ENCODE data around the gene HIGD1C. TPM values are rescaled to one million over a fixed set of nuclear protein-coding genes. Genes with fewer than 3 reads are reported as not detected.

HIGD1C gene
- total and polyA plus RNA-seq, 12 donors = not detected

DNA sequence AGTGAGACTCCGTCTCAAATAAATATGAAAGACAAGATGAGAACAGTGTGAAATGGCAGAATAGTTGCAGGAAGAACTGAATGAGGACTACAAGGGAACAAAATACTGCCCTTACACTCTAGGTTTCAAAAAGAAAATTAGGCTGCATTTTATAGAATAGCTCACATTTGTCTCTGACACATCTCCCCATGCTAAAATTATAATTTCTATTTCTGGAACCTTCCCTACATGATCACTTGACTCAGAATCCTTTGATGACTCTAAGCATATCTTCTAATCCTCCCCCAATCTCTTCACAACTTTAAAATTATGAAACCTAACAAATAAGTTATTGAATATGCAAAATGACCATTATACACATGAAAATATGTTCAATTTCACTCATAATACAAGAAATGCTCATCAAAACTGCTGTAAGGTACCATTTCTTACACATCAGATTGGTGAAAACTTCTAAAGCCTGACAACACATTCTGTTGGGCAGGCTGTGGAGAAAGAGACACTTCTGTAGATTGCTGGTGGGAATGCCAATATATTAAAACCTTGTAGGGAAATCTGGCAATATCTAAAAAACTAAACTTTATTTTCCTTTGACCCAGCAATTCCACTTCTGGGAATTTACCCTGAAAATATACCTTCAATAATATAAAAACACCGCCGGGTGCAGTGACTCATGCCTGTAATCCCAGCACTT, 4.3 kb upstream of the HIGD1C start:
- Histone ChIP-seq H3K4me1 (replicated peaks in 1 of 2) (no peaks in the 10 kb centered on the region), H3K36me3 (replicated peaks in 1 of 2) (no peaks in the 10 kb centered on the region), H3K9me3 (replicated peaks in 1 of 3) (no peaks in the 10 kb centered on the region), H3K27ac (no peak overlapping the region), H3K4me3 (no peak overlapping the region), H3K27me3 (no peaks in the 10 kb centered on the region)
- WGBS, 4 donors = 89 to 97% (median 93%) methylated on average over 3 of the region's 3 CpGs
- no peak for DNase-seq
- TF ChIP-seq, protein P1, sequence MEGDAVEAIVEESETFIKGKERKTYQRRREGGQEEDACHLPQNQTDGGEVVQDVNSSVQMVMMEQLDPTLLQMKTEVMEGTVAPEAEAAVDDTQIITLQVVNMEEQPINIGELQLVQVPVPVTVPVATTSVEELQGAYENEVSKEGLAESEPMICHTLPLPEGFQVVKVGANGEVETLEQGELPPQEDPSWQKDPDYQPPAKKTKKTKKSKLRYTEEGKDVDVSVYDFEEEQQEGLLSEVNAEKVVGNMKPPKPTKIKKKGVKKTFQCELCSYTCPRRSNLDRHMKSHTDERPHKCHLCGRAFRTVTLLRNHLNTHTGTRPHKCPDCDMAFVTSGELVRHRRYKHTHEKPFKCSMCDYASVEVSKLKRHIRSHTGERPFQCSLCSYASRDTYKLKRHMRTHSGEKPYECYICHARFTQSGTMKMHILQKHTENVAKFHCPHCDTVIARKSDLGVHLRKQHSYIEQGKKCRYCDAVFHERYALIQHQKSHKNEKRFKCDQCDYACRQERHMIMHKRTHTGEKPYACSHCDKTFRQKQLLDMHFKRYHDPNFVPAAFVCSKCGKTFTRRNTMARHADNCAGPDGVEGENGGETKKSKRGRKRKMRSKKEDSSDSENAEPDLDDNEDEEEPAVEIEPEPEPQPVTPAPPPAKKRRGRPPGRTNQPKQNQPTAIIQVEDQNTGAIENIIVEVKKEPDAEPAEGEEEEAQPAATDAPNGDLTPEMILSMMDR (IDR thresholded peaks at IDR 0.05) = no peak
- no peak for TF ChIP-seq POLR2A (IDR thresholded peaks at IDR 0.05)
- intact Hi-C loops (cut with DNase I) = no loop called here

DNA sequence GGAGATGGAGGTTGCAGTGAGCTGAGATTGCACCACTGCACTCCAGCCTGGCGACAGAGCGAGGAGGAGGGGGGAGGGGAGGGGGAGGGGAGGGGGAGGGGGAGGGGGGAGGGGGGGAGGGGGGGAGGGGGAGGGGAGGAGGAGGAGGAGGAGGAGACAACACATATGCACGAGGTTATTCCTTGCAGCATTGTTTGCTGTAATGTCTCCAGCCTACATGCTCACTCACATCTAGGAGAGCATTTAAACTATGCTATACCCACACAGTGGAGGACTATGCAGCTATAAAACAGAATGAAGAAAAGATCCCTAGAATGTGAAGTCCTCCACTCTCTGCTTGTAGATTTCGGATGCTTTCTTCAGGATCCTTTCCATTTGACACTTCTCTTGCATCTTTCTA, 3.5 kb upstream of the HIGD1C start:
- WGBS, 4 donors = 44 to 66% (median 58%) methylated on average over 2 of the region's 4 CpGs
- DNase-seq = no peak
- Histone ChIP-seq H3K27me3 (no peaks in the 10 kb centered on the region), H3K4me1 (replicated peaks in 1 of 2) (no peaks in the 10 kb centered on the region), H3K27ac (no peak overlapping the region), H3K4me3 (no peak overlapping the region), H3K9me3 (replicated peaks in 1 of 3) (no peaks in the 10 kb centered on the region), H3K36me3 (replicated peaks in 1 of 2) (no peaks in the 10 kb centered on the region)
- intact Hi-C loops (cut with DNase I) = no loop called here
- TF ChIP-seq, protein P1 (IDR thresholded peaks at IDR 0.05) = no peak
- no peak for TF ChIP-seq POLR2A (IDR thresholded peaks at IDR 0.05)

DNA sequence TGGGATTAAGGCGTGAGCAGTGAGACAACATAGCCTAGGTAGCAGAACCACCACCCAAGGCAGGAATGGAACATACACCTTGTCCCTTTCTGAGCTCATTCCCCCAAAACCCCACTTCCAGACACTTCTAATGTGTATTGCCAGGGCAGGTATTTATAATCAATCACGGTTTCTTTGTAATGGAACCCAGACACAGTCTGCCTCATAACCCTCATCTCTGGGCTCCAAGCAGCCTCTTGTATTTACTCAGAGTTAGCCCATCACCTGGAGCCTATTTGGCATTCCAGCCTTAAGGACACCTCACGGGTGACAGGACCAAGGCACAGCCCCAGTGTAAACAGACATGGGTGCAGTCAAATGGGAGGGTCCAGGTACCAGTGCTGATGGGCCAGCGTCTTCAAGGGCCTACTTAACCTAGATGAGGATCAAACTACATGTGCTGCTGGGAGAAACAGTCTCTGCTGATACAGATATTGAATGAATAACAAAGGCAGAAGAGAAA, 2.5 kb upstream of the HIGD1C start:
- Histone ChIP-seq H3K36me3 (replicated peaks in 1 of 2) (no peaks in the 10 kb centered on the region), H3K4me1 (replicated peaks in 1 of 2) (no peaks in the 10 kb centered on the region), H3K4me3 (no peak overlapping the region), H3K9me3 (replicated peaks in 1 of 3) (no peaks in the 10 kb centered on the region), H3K27ac (no peak overlapping the region), H3K27me3 (no peaks in the 10 kb centered on the region)
- intact Hi-C loops (cut with DNase I) = no loop called here
- WGBS, 4 donors = 95 to 100% (median 95%) methylated on average over 4 of the region's 4 CpGs
- TF ChIP-seq POLR2A (IDR thresholded peaks at IDR 0.05) = no peak
- TF ChIP-seq, protein P1 (IDR thresholded peaks at IDR 0.05) = no peak
- DNase-seq = no peak

DNA sequence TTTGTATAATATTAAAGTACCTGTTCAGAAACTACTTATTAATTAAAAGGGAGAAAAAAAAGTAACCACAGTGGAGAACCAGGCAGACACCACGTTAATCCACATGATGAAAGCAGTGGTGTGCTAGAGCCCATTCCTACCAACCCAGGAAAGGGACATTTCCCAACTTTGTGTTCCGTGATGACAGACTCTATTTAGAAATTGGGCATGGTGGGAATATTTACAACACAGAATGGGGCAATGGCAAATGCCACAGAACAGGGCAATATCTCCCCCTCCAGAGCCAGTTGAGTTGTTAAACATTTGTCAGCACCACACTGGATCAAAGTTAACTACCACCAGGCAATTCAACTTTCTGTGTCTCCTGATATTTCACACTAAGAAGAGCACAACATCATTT, 1.2 kb upstream of the HIGD1C start:
- Histone ChIP-seq H3K27ac (no peak overlapping the region), H3K4me3 (no peak overlapping the region), H3K36me3 (replicated peaks in 1 of 2) (no peaks in the 10 kb centered on the region), H3K9me3 (replicated peaks in 1 of 3) (no peaks in the 10 kb centered on the region), H3K27me3 (no peaks in the 10 kb centered on the region), H3K4me1 (replicated peaks in 1 of 2) (no peaks in the 10 kb centered on the region)
- no peak for DNase-seq
- TF ChIP-seq, protein P1 (IDR thresholded peaks at IDR 0.05) = no peak
- no peak for TF ChIP-seq POLR2A (IDR thresholded peaks at IDR 0.05)
- WGBS, 4 donors = 84 to 89% (median 85%) methylated on average over 2 of the region's 2 CpGs
- intact Hi-C loops (cut with DNase I) = no loop called here

All from adrenal gland (tissue), 12 donors.